ENCODE data around the gene CACNA1G. TPM values are rescaled to one million over a fixed set of nuclear protein-coding genes. Genes with fewer than 3 reads are reported as not detected.

The CACNA1G gene
- polyA plus RNA-seq, 1 donor from 2014 or later, result 10.9 TPM

GRCh38 chr17:50664788-50665458 is 104.4 kb downstream of the CACNA1G start:
- H2AFZ ChIP-seq (ENCODE audit: low read depth, low read length), result no peak overlapping the region
- H3K9me2 ChIP-seq (ENCODE audit: insufficient read depth, low read length), result no peaks in the 10 kb centered on the region
- no peak overlapping the region for H3K27ac ChIP-seq (ENCODE audit: low read length)
- no peaks in the 10 kb centered on the region for H3K27me3 ChIP-seq (ENCODE audit: insufficient read depth, low read depth, low read length)
- no peaks in the 10 kb centered on the region for H3K9me3 ChIP-seq (ENCODE audit: low read length)
- H3K79me2 ChIP-seq (replicated peaks; ENCODE audit: insufficient read depth, low read length), result no peaks in the 10 kb centered on the region
- H3K9ac ChIP-seq (ENCODE audit: low read length), result no peak overlapping the region
- no peaks in the 10 kb centered on the region for H4K20me1 ChIP-seq (ENCODE audit: insufficient read depth)
- no peaks in the 10 kb centered on the region for H3K36me3 ChIP-seq (ENCODE audit: insufficient read depth, low read length)
- no peaks in the 10 kb centered on the region for H3F3A ChIP-seq (ENCODE audit: insufficient read depth, low read length, poor library complexity, severe bottlenecking)
- TF ChIP-seq SMC3 (conservative IDR thresholded peaks at IDR 0.05; ENCODE audit: poor library complexity) (no peak), CTCF (IDR thresholded peaks at IDR 0.05; ENCODE audit: poor library complexity, severe bottlenecking) (no peak), POLR2AphosphoS5 (IDR thresholded peaks at IDR 0.05) (no peak), MXI1 (conservative IDR thresholded peaks at IDR 0.05; ENCODE audit: poor library complexity, severe bottlenecking) (no peak), TAF1 (IDR thresholded peaks at IDR 0.05; ENCODE audit: low read depth) (no peak), REST (IDR thresholded peaks at IDR 0.05; ENCODE audit: borderline replicate concordance) (no peak), EP300 (conservative IDR thresholded peaks at IDR 0.05; ENCODE audit: poor library complexity, severe bottlenecking) (no peak), RAD21 (conservative IDR thresholded peaks at IDR 0.05) (no peak), EZH2 (IDR thresholded peaks at IDR 0.05; ENCODE audit: borderline replicate concordance, insufficient read depth, low read length, poor library complexity, severe bottlenecking) (no peak)
- no peak overlapping the region for H3K4me2 ChIP-seq (ENCODE audit: low read length)
- no peak overlapping the region for H3K4me3 ChIP-seq (ENCODE audit: low read length)

GRCh38 chr17:50665838-50666237 is 105.3 kb downstream of the CACNA1G start:
- H3K27me3 ChIP-seq (ENCODE audit: insufficient read depth, low read depth, low read length), result no peaks in the 10 kb centered on the region
- no peak overlapping the region for H3K4me3 ChIP-seq (ENCODE audit: low read length)
- H4K20me1 ChIP-seq (ENCODE audit: insufficient read depth), result no peaks in the 10 kb centered on the region
- H3F3A ChIP-seq (ENCODE audit: insufficient read depth, low read length, poor library complexity, severe bottlenecking), result no peaks in the 10 kb centered on the region
- TF ChIP-seq POLR2AphosphoS5 (IDR thresholded peaks at IDR 0.05) (no peak), CTCF (IDR thresholded peaks at IDR 0.05; ENCODE audit: poor library complexity, severe bottlenecking) (no peak), EZH2 (IDR thresholded peaks at IDR 0.05; ENCODE audit: borderline replicate concordance, insufficient read depth, low read length, poor library complexity, severe bottlenecking) (no peak), EP300 (conservative IDR thresholded peaks at IDR 0.05; ENCODE audit: poor library complexity, severe bottlenecking) (no peak)
- H3K9ac ChIP-seq (ENCODE audit: low read length), result no peak overlapping the region
- no peaks in the 10 kb centered on the region for H3K36me3 ChIP-seq (ENCODE audit: insufficient read depth, low read length)
- H3K9me2 ChIP-seq (ENCODE audit: insufficient read depth, low read length), result no peaks in the 10 kb centered on the region
- no peak overlapping the region for H3K4me2 ChIP-seq (ENCODE audit: low read length)
- H2AFZ ChIP-seq (ENCODE audit: low read depth, low read length), result no peak overlapping the region
- no peaks in the 10 kb centered on the region for H3K9me3 ChIP-seq (ENCODE audit: low read length)
- no peaks in the 10 kb centered on the region for H3K79me2 ChIP-seq (replicated peaks; ENCODE audit: insufficient read depth, low read length)
- no peak overlapping the region for H3K27ac ChIP-seq (ENCODE audit: low read length)

All from neural cell (in vitro differentiated cells).